HUES48 (cell line): ENCODE results near the gene ADAM30.

Source experiments
- H3K27ac ChIP-seq: one replicate; pipeline ENCODE4 v1.7.0; 2013; ENCODE audit warnings: low read depth, low read length, inconsistent platforms
- H3K27me3 ChIP-seq: 2 replicates; pipeline ENCODE4 v1.6.1; 2013; ENCODE audit warnings: mild to moderate bottlenecking, low read length; ENCODE audit not compliant: control insufficient read depth, insufficient read depth
- H3K36me3 ChIP-seq: 2 replicates; pipeline ENCODE4 v1.6.1; 2013; ENCODE audit warnings: low read length; ENCODE audit not compliant: control insufficient read depth, insufficient read depth
- H3K4me1 ChIP-seq: 2 replicates; pipeline ENCODE4 v1.6.1; 2013; ENCODE audit warnings: mild to moderate bottlenecking, low read length; ENCODE audit not compliant: control insufficient read depth, insufficient read depth
- H3K4me3 ChIP-seq: 2 replicates; pipeline ENCODE4 v1.5.1; 2013; ENCODE audit warnings: mild to moderate bottlenecking, low read depth, low read length
- H3K9ac ChIP-seq: 2 replicates; pipeline ENCODE4 v1.6.1; 2013; ENCODE audit warnings: mild to moderate bottlenecking, low read depth, low read length, moderate library complexity
- H3K9me3 ChIP-seq: 2 replicates; pipeline ENCODE4 v1.6.1; 2013; ENCODE audit warnings: low read length; ENCODE audit not compliant: control insufficient read depth, insufficient read depth

Gene ADAM30

GRCh38 chr1:119920104-119920968, 24.0 kb upstream of the ADAM30 start:
- no peaks in the 10 kb centered on the region for H3K4me1 ChIP-seq
- H3K9me3 ChIP-seq, result no peaks in the 10 kb centered on the region

GRCh38 chr1:119919241-119919640, 22.9 kb upstream of the ADAM30 start:
- peaks cover 91% of the 10 kb centered on the region for H3K36me3 ChIP-seq
- H3K4me3 ChIP-seq, result no peak overlapping the region
- no peaks in the 10 kb centered on the region for H3K4me1 ChIP-seq
- no peak overlapping the region for H3K9ac ChIP-seq
- H3K27ac ChIP-seq, result no peak overlapping the region
- H3K27me3 ChIP-seq, result no peaks in the 10 kb centered on the region
- no peaks in the 10 kb centered on the region for H3K9me3 ChIP-seq

More at GRCh38 chr1:119920104-119920968, 24.0 kb upstream of the ADAM30 start:
- Histone ChIP-seq H3K27me3 (no peaks in the 10 kb centered on the region), H3K4me3 (no peak overlapping the region), H3K36me3 (peaks cover 92% of the 10 kb centered on the region), H3K27ac (no peak overlapping the region), H3K9ac (no peak overlapping the region)

- H3K27me3 ChIP-seq, result no peaks in the 10 kb centered on the region
- no peak overlapping the region for H3K27ac ChIP-seq
- peaks cover 87% of the 10 kb centered on the region for H3K36me3 ChIP-seq
- H3K4me1 ChIP-seq, result no peaks in the 10 kb centered on the region
- H3K4me3 ChIP-seq, result no peak overlapping the region
- H3K9me3 ChIP-seq, result no peaks in the 10 kb centered on the region
- no peak overlapping the region for H3K9ac ChIP-seq
These were observed 22.0 kb upstream of the ADAM30 start for GRCh38 chr1:119918301-119918700.

DNA sequence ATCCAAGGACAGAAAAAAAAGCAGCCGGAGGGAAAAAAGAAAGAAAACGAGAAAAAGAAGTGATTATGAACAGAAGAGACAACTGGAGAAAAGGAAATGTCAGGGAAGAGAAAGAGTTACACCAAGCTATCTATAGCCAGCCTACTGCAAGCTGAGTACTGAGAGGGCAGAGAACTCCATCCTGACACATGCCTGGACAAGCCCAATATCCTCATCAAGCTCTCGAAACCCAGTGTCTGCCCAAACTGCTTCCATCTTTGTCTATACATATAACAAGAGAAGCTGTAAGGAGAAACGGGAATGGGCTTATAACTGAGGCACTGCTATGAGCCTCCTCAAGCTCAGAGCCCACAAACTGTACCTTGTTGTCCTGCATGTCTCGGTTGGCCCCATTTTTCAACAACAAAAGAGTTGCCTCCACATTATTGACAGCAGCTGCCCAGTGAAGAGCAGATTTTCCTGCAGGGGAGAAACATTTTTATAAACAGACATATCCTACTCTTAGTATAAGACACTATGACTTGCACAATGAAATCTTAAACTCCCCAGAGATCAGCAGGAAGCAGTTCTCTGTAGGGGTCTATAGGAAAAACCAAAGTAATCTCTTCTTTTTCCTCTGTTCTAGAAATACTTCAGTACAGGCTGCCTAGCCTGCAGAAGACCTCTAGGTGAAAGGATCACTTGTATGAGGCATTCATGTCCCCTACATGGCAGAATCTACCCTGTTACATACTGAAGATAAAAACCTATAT, 21.2 kb upstream of the ADAM30 start:
- no peaks in the 10 kb centered on the region for H3K27me3 ChIP-seq
- H3K27ac ChIP-seq, result no peak overlapping the region
- H3K9ac ChIP-seq, result no peak overlapping the region
- H3K36me3 ChIP-seq, result peaks cover 80% of the 10 kb centered on the region
- no peaks in the 10 kb centered on the region for H3K4me1 ChIP-seq
- no peak overlapping the region for H3K4me3 ChIP-seq
- H3K9me3 ChIP-seq, result no peaks in the 10 kb centered on the region

DNA sequence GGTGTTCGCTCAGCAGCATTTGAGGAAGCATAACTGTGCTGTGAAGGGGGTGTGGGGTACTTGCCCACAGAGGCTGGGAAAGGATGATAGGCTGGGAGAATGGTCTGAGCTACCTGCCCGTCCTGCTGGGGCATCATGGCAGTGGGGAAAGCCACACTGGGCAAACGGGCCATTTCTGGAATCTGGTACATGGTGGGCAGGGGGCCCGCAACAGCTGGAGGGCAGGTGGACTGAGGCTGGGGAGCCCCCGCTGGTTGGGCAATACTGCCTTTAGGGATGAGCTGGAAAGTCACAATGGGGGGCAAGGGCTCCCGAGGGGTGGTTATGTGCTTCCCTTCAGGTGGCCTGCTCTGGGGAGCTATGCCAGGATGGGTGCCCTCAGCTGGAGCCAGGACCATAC, 19.2 kb upstream of the ADAM30 start:
- Histone ChIP-seq H3K27ac (no peak overlapping the region), H3K9ac (no peak overlapping the region), H3K27me3 (no peaks in the 10 kb centered on the region), H3K9me3 (no peaks in the 10 kb centered on the region), H3K36me3 (peaks cover 61% of the 10 kb centered on the region), H3K4me1 (peaks cover 5% of the 10 kb centered on the region), H3K4me3 (no peak overlapping the region)

DNA sequence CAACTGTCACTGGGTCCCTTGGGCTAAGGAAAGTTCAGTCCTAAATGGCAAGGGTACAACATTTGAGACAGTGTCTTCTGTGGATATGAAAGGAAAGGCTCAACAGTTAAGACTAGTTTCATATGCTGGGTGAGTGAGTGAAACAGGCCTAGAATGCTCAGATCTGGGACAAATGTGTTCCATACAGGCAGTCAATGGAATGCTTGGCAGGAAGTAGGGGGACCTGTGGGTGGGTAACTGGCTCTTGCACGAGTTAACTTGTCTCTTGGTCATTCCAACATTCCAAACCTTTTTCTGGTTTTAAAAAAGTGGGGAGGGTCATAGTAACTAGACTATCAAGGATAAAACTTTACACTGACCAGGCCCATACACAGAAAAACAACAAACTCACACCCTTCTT, 17.8 kb upstream of the ADAM30 start:
- Histone ChIP-seq H3K27ac (no peak overlapping the region), H3K27me3 (no peaks in the 10 kb centered on the region), H3K4me1 (peaks cover 8% of the 10 kb centered on the region), H3K9me3 (no peaks in the 10 kb centered on the region), H3K36me3 (peaks cover 49% of the 10 kb centered on the region), H3K9ac (no peak overlapping the region), H3K4me3 (no peak overlapping the region)

DNA sequence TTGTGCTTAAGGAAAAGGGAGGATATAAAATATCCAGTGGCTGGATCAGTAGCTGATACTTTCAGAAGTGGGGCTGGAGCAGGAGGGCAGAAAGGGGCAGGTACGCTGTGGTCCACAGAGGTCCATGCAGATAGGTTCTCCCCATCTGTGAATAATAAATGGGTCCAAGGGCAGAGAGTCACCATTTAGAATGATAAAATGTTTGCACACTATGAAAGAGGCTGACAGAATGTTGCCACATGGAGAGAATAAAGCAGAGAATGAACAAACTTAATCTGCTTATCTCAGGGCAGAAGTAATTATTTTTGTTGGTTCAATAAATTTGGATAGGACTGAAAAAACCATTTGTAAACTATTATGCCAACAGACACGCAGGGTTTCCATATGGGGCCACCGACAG, 16.6 kb upstream of the ADAM30 start:
- H3K9me3 ChIP-seq, result no peaks in the 10 kb centered on the region
- H3K36me3 ChIP-seq, result peaks cover 38% of the 10 kb centered on the region
- H3K9ac ChIP-seq, result no peak overlapping the region
- H3K4me3 ChIP-seq, result no peak overlapping the region
- no peak overlapping the region for H3K27ac ChIP-seq
- no peaks in the 10 kb centered on the region for H3K27me3 ChIP-seq
- H3K4me1 ChIP-seq, result peaks cover 8% of the 10 kb centered on the region

- peaks cover 8% of the 10 kb centered on the region for H3K4me1 ChIP-seq
- peaks cover 26% of the 10 kb centered on the region for H3K36me3 ChIP-seq
- H3K27ac ChIP-seq, result no peak overlapping the region
- no peak overlapping the region for H3K4me3 ChIP-seq
- H3K27me3 ChIP-seq, result no peaks in the 10 kb centered on the region
- no peak overlapping the region for H3K9ac ChIP-seq
- H3K9me3 ChIP-seq, result no peaks in the 10 kb centered on the region
These were observed 15.5 kb upstream of the ADAM30 start for GRCh38 chr1:119911775-119912174.

- H3K27me3 ChIP-seq, result no peaks in the 10 kb centered on the region
- peaks cover 16% of the 10 kb centered on the region for H3K36me3 ChIP-seq
- H3K9ac ChIP-seq, result no peak overlapping the region
- no peak overlapping the region for H3K27ac ChIP-seq
- H3K9me3 ChIP-seq, result no peaks in the 10 kb centered on the region
- no peak overlapping the region for H3K4me3 ChIP-seq
- H3K4me1 ChIP-seq, result peaks cover 8% of the 10 kb centered on the region
These were observed 14.3 kb upstream of the ADAM30 start for GRCh38 chr1:119910618-119911017.

DNA sequence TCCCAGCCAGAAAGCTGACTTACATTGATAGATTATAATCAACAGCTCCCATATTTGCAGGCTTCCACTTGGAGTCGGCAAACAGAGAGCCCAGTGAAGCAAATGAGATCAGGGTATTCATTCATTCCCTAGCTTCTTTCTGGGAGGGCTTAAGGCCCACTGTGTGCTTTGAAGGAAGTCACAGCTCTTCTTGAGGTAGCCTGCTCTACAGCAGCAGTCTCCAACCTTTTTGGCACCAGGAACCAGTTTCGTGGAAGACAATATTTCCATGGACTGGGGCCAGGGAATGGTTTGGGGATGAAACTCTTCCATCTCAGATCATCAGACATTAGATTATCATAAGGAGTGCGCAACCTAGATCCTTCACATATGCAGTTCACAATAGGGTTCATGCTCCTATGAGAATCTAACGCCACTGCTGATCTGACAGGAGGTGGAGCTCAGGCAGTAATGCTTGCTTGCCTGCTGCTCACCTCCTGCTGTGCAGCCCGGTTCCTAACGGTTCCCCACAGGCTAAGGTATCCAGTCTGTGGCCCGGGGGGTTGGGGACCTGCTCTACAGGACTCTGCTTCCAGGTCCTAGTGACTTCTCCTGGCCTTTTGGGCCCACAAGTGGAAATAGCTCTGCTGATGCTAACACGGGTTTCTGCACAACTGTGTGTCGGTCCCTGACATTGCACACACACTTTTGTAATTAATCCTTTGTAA, 13.7 kb upstream of the ADAM30 start:
- Histone ChIP-seq H3K4me3 (no peak overlapping the region), H3K9me3 (no peaks in the 10 kb centered on the region), H3K27me3 (no peaks in the 10 kb centered on the region), H3K27ac (no peak overlapping the region), H3K9ac (no peak overlapping the region), H3K4me1 (peaks cover 8% of the 10 kb centered on the region), H3K36me3 (peaks cover 10% of the 10 kb centered on the region)

GRCh38 chr1:119908661-119909060, 12.3 kb upstream of the ADAM30 start:
- no peak overlapping the region for H3K4me3 ChIP-seq
- H3K9ac ChIP-seq, result no peak overlapping the region
- peaks cover 8% of the 10 kb centered on the region for H3K4me1 ChIP-seq
- no peaks in the 10 kb centered on the region for H3K27me3 ChIP-seq
- H3K27ac ChIP-seq, result no peak overlapping the region
- no peaks in the 10 kb centered on the region for H3K36me3 ChIP-seq
- no peaks in the 10 kb centered on the region for H3K9me3 ChIP-seq
